Measurements from ENCODE around the gene DUSP14. TPM values are rescaled to one million over a fixed set of nuclear protein-coding genes. Genes with fewer than 3 reads are reported as not detected.

Gene DUSP14
- total and polyA plus RNA-seq, 2 of the 8 experiments (the other 6 are each of a cell fraction or from before 2014, with no cell fraction given): 22.1 to 37.9 TPM

DNA sequence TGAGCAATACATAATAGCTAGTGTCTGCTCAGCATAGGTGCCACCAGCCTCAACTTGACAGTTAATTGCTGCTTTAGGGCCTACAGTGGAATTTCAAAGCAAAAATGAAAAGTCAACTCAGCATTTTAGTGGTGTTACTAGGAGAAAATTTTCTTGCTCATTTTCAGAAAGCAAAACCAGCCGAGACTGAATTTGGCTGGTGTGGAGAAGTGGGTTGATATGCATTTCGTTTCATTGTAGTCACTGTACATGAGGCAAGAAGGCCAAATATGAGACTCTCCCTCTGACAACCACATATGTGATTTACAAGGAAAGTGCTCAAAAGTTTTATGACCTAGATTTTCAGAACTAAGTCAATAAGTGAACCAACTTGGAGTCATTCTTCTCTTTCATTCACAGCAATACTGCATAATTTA, 54.0 kb downstream of the DUSP14 start (continued):
- TF ChIP-seq CREB1 (IDR thresholded peaks at IDR 0.05) (no peak), JUN (IDR thresholded peaks at IDR 0.05; ENCODE audit: low read depth, low read length) (no peak), EP300 (IDR thresholded peaks at IDR 0.05; ENCODE audit: borderline replicate concordance in 1 of 2, low read depth in 2 of 2, low read length in 2 of 2) (no peak), POLR2AphosphoS5 (IDR thresholded peaks at IDR 0.05; ENCODE audit: low read depth, low read length) (no peak)
